HepG2 (cell line): Measurements from ENCODE around the gene SENP5. TPM values are rescaled to one million over a fixed set of nuclear protein-coding genes. Genes with fewer than 3 reads are reported as not detected.

Experiments used
- GRHL1 ChIP-seq: sonication (generic); formaldehyde crosslinking; conservative IDR thresholded peaks from 2 replicates; pipeline ENCODE4 v1.8.0; 2022; ENCODE audit warnings: missing genetic modification reagents
- HNF1B ChIP-seq: sonication (generic); formaldehyde crosslinking; IDR thresholded peaks from 2 replicates; pipeline ENCODE4 v1.5.1; 2020; ENCODE audit warnings: mild to moderate bottlenecking, moderate library complexity, missing genetic modification reagents
- KLF12 ChIP-seq: sonication (generic); formaldehyde crosslinking; IDR thresholded peaks from 2 replicates; pipeline ENCODE4 v1.4.0; 2020; ENCODE audit warnings: missing genetic modification reagents, borderline replicate concordance
- PHF8 ChIP-seq: sonication (generic); formaldehyde crosslinking; IDR thresholded peaks from 2 replicates; pipeline ENCODE4 v1.5.0; 2020; ENCODE audit warnings: missing genetic modification reagents
- SP2 ChIP-seq: sonication (generic); formaldehyde crosslinking; IDR thresholded peaks from 2 replicates; pipeline ENCODE4 v1.5.1; 2020; ENCODE audit warnings: mild to moderate bottlenecking, missing genetic modification reagents
- TRIM24 ChIP-seq: sonication (generic); formaldehyde crosslinking; IDR thresholded peaks from 2 replicates; pipeline ENCODE4 v1.8.0; 2022; ENCODE audit warnings: mild to moderate bottlenecking, missing genetic modification reagents
- ZFAT ChIP-seq: sonication (generic); formaldehyde crosslinking; conservative IDR thresholded peaks from 2 replicates; pipeline ENCODE4 v1.8.1; 2023; ENCODE audit warnings: missing genetic modification reagents, inconsistent platforms
- ZNF101 ChIP-seq: sonication (generic); formaldehyde crosslinking; IDR thresholded peaks from 2 replicates; pipeline ENCODE4 v1.4.0; 2020; ENCODE audit warnings: mild to moderate bottlenecking, low read depth, missing genetic modification reagents, borderline replicate concordance
- ZNF234 ChIP-seq: sonication (generic); formaldehyde crosslinking; conservative IDR thresholded peaks from 2 replicates; pipeline ENCODE4 v1.5.1; 2020; ENCODE audit warnings: mild to moderate bottlenecking, missing genetic modification reagents
- ZNF280D ChIP-seq: sonication (generic); formaldehyde crosslinking; IDR thresholded peaks from 2 replicates; pipeline ENCODE4 v1.5.1; 2020; ENCODE audit warnings: mild to moderate bottlenecking, missing genetic modification reagents
- polyA plus RNA-seq, 8 experiments: library from polyadenylated mRNA; depleted of rRNA in 3 of 8; stranded (reverse) in 7 of 8; unstranded in 1 of 8; fragments of >200 nt; fragmentation: Illumina TruSeq in 4 of 8; extraction: Trizol in 4 of 8; gene quantifications; 2 replicates each; pipeline versions ENCODE4 v1.2.1 to v1.2.3, GENCODE V29; 2011 to 2016; ENCODE audit warnings: low read depth in 4 of 8, missing spikeins in 1 of 8, mixed read lengths in 1 of 8; ENCODE audit not compliant: insufficient read depth in 1 of 8
- total RNA-seq, 5 experiments: library from RNA; depleted of rRNA; stranded (reverse); fragments of >200 nt; fragmentation: Illumina TruSeq; extraction: Trizol; gene quantifications; 2 replicates each; pipeline ENCODE4 v1.2.3, GENCODE V29; 2016; ENCODE audit warnings: low read depth in 1 of 5
- TF ChIP-seq, protein P1 (sequence below): sonication (generic); formaldehyde crosslinking; IDR thresholded peaks from 2 replicates; pipeline ENCODE4 v1.8.1; 2022; ENCODE audit warnings: low read depth, mild to moderate bottlenecking, missing genetic modification reagents
- TF ChIP-seq, protein P2 (sequence below): sonication (generic); formaldehyde crosslinking; IDR thresholded peaks from 2 replicates; pipeline ENCODE4 v1.4.0; 2020; ENCODE audit warnings: low read depth, mild to moderate bottlenecking, missing genetic modification reagents
- TF ChIP-seq, protein P3 (sequence below): sonication (generic); formaldehyde crosslinking; IDR thresholded peaks from 2 replicates; pipeline ENCODE4 v1.5.1; 2020; ENCODE audit warnings: mild to moderate bottlenecking, missing genetic modification reagents, moderate library complexity
- TF ChIP-seq, protein P4 (sequence below): sonication (generic); formaldehyde crosslinking; IDR thresholded peaks from 2 replicates; pipeline ENCODE4 v1.8.1; 2023; ENCODE audit warnings: mild to moderate bottlenecking, missing genetic modification reagents

Gene SENP5
- total and polyA plus RNA-seq, 2 of the 13 experiments (the other 11 are each of a cell fraction or from before 2014, with no cell fraction given), result 17.6 to 30.9 TPM

DNA sequence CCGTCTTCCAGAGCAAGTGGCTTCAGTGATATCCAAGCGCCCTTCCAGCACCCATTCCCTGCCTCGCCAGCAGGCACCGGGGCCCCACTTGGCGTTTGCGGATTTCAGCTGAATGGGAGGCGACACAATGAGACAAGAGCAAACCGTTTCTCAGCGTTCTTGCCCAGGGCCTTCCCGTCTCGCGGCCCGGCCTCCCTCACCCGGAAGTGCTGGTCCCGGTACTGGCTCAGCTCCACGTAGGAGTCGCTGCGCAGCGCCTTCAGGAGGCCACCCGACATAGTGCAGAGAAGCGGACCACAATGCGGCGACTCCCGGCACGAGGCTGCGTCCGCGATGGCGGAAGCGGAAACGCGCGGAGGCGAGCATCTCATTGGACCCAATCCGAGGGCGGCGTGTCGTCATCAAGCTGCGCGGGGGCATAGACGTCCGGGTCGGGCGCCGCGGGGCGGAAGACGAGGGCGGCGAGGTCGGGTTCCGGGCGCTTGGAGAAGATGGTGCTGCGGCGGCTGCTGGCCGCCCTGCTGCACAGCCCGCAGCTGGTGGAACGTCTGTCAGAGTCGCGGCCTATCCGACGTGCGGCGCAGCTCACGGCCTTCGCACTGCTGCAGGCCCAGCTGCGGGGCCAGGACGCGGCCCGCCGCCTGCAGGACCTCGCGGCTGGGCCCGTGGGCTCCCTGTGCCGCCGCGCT, 74.7 kb downstream of the SENP5 start, which contains the start of gene NCBP2 (continued):
- TF ChIP-seq, protein P1, sequence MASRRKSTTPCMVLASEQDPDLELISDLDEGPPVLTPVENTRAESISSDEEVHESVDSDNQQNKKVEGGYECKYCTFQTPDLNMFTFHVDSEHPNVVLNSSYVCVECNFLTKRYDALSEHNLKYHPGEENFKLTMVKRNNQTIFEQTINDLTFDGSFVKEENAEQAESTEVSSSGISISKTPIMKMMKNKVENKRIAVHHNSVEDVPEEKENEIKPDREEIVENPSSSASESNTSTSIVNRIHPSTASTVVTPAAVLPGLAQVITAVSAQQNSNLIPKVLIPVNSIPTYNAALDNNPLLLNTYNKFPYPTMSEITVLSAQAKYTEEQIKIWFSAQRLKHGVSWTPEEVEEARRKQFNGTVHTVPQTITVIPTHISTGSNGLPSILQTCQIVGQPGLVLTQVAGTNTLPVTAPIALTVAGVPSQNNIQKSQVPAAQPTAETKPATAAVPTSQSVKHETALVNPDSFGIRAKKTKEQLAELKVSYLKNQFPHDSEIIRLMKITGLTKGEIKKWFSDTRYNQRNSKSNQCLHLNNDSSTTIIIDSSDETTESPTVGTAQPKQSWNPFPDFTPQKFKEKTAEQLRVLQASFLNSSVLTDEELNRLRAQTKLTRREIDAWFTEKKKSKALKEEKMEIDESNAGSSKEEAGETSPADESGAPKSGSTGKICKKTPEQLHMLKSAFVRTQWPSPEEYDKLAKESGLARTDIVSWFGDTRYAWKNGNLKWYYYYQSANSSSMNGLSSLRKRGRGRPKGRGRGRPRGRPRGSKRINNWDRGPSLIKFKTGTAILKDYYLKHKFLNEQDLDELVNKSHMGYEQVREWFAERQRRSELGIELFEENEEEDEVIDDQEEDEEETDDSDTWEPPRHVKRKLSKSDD (CRISPR knock-in tag), result peak; percentile 94
- TF ChIP-seq ZNF101 (no peak), KLF12 (CRISPR knock-in tag) (peak; percentile 37; the same call in 1 of the 2 replicates), GRHL1 (CRISPR knock-in tag) (no peak), ZFAT (CRISPR knock-in tag) (no peak; the same call in 1 of the 2 replicates), HNF1B (CRISPR knock-in tag) (peak; percentile 95), ZNF280D (CRISPR knock-in tag) (peak; percentile 83), SP2 (CRISPR knock-in tag) (peak; percentile 83), ZNF234 (CRISPR knock-in tag) (0 out of 2 replicates have a peak, but pooled peaks have one; percentile 62), PHF8 (peak; percentile 90), TRIM24 (CRISPR knock-in tag) (no peak)
- TF ChIP-seq, protein P2, sequence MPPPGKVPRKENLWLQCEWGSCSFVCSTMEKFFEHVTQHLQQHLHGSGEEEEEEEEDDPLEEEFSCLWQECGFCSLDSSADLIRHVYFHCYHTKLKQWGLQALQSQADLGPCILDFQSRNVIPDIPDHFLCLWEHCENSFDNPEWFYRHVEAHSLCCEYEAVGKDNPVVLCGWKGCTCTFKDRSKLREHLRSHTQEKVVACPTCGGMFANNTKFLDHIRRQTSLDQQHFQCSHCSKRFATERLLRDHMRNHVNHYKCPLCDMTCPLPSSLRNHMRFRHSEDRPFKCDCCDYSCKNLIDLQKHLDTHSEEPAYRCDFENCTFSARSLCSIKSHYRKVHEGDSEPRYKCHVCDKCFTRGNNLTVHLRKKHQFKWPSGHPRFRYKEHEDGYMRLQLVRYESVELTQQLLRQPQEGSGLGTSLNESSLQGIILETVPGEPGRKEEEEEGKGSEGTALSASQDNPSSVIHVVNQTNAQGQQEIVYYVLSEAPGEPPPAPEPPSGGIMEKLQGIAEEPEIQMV (CRISPR knock-in tag), result peak; percentile 99
- TF ChIP-seq, protein P3, sequence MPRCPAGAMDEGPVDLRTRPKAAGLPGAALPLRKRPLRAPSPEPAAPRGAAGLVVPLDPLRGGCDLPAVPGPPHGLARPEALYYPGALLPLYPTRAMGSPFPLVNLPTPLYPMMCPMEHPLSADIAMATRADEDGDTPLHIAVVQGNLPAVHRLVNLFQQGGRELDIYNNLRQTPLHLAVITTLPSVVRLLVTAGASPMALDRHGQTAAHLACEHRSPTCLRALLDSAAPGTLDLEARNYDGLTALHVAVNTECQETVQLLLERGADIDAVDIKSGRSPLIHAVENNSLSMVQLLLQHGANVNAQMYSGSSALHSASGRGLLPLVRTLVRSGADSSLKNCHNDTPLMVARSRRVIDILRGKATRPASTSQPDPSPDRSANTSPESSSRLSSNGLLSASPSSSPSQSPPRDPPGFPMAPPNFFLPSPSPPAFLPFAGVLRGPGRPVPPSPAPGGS (CRISPR knock-in tag), result peak; percentile 95
- TF ChIP-seq, protein P4, sequence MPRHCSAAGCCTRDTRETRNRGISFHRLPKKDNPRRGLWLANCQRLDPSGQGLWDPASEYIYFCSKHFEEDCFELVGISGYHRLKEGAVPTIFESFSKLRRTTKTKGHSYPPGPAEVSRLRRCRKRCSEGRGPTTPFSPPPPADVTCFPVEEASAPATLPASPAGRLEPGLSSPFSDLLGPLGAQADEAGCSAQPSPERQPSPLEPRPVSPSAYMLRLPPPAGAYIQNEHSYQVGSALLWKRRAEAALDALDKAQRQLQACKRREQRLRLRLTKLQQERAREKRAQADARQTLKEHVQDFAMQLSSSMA, result peak; percentile 57; the same call in 1 of the 2 replicates
